GM18505 (cell line): ENCODE measurements around the gene STUM.
"Not testable (repeated sequence)": the region's sequence is repeated elsewhere in the genome, so short reads cannot be mapped to it uniquely, and the experiment has no call there.

Experiments used
- ATAC-seq: cut with Tn5 transposase; IDR thresholded peaks from one replicate; pipeline ENCODE4 v1.9.1; 2021; ENCODE audit not compliant: unreplicated experiment
- POLR2A ChIP-seq: IDR thresholded peaks from 4 replicates; pipeline ENCODE4 v1.6.1; 2011; ENCODE audit warnings: borderline replicate concordance; ENCODE audit not compliant: insufficient read depth, insufficient read length; ENCODE audit errors: extremely low read depth

The STUM gene, protein sequence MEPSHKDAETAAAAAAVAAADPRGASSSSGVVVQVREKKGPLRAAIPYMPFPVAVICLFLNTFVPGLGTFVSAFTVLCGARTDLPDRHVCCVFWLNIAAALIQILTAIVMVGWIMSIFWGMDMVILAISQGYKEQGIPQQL

DNA sequence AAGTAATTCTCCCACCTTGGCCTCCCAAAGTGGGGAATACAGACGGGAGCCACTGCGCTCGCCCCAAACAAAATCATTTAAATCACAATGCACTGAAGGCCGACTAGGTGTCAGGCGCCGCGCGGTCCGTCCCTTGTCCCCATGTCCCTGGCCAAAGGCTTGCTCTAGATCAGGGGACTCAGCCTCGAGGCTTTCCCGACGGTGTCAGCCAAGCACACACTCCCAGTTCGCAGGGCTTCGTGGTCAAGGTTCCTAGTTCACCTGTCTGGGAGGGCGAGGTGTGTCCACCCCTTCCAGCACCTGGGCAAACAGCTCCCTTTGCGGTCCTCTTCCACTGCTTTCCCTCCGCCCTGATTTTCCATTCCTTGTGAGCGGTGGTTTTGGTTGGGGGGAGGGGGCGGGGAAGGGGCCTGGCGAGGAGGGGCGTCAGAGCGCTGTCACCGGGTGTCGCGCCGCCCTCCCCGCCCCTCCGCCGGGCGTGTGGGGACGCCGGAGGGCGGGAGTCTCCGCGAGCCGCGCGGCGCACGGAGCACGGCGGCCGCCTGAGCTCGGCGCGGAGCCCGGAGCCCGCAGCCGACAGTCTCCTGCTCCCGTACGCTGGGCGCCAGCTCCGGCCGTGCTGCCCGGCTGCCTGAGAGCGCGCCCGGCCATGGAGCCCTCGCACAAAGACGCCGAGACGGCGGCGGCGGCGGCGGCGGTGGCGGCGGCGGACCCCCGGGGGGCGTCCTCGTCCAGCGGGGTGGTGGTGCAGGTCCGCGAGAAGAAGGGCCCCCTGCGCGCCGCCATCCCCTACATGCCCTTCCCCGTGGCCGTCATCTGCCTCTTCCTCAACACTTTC, at the start of gene STUM:
STUM (plus strand) TSS at position 509 of the 838 bp plus-strand sequence; CDS start at position 650, 141 bp downstream.
- no peak for TF ChIP-seq POLR2A
- ATAC-seq: no peak

DNA sequence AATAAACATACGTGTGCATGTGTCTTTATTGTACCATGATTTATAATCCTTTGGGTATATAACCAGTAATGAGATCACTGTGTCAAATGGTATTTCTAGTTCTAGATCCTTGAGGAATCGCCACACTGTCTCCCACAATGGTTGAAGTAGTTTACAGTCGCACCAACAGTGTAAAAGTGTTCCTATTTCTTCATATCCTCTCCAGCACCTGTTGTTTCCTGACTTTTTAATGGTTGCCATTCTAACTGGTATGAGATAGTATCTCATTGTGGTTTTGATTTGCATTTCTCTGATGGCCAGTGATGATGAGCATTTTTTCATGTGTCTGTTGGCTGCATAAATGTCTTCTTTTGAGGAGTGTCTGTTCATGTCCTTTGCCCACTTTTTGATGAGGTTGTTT, 48.9 kb upstream of the STUM start:
- ATAC-seq: not testable (repeated sequence)

DNA sequence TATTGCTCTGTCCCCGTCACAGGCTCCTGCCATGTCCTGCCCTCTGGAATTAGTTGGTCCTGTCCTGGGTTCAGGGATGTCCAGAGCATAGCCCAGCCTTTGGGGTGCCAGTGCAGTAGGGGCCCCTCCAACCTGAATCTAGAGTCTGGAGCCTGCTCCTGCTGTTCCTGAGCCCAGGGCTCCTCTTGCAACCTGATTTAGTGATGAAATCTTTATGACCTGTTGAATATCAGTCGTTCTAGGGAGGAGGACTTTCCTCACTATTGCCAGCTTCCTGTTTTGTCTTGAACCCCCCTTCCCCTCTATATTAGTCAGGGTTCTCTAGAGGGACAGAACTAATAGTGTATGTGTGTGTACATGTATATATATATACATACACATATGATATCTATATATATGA, 42.5 kb upstream of the STUM start:
- ATAC-seq: no peak
- no peak for TF ChIP-seq POLR2A

DNA sequence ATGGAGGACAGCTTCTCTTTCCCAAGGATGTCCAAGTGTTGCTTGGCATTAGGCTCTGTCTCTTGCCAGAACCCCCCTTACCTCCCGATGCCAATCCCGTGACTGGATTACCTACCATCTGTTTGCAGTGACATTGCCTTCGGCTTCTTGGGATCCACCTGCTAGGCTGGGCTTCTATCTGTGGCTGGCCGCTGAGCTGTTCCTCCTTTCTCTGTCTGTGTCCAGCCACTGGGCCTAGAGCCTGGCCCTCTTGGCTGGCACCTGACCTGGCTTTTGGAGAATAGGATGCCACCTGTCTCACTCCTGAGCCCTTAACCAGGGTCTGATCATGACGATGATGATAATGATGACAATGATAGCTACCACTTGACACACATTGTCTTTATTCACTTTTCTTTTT, 41.6 kb upstream of the STUM start:
- no peak for TF ChIP-seq POLR2A
- no peak for ATAC-seq

DNA sequence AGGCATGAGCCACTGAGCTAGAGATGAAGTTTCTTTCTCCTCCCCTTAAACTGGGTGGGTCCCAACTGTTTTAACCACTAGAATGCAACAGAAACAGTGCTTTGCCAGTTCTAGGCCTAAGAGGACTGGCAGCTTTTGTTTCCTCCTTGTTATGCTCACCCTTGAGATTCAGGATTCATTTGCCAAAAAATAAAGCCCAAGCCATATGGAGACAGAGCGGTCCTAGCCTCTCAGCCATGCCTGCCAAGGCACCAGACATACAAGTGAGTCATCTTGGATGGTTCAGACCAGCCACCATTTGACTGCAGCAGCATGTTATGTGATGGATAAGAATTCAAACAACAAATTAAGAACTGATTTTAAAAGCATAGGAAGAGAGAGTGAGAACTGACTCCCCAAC, 38.1 kb upstream of the STUM start:
- no peak for ATAC-seq
- no peak for TF ChIP-seq POLR2A

DNA sequence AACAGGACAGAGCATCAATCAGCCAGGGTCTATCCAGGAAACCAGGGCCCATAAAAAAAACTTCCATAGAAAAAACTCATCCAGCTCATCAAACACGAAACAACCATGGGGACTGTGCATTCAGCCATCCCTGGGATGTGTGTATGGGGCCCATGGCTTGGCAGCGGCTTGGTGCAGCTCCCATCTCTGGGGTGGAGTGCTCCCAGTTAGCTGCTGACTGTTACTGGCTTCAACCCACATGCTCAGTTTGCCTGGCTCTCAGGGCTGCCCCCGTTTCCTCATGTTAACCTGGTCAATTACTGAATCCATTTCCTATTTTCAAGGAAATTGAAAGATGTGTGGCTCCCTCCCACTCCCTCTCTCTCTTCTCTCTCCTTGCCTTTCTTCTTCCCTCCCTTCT, 37.3 kb upstream of the STUM start:
- ATAC-seq: no peak
- TF ChIP-seq POLR2A: no peak

DNA sequence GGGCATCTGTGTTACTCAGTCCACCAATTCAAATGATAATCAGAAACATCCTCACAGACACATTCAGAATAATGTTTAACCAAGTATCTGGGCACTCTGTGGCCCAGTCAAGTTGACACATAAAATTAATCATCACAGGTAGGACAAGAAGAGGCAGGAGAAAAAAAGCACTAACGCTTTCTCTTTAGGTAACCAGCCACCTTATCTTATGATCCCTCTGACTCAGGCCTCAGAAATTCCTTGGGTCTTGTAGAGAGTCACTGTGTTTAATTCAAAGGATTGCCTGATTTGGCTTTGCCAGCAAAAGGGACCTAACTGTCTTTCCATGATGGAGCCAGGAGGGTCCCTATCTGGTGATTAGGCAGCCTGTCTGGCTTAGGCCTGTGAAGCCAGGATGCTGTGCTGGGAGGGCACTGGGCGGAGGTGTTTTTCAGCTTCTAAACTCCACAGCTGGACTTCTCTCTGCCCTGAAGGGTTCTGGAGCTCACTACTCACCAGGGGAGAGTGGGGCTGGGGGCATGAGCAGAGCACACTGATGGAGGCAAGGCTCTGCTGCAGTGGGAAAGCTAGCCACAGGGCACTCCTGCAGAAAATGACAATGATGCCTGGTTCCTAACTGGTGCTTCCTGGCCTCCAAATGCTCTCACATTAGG, 36.4 kb upstream of the STUM start:
- no peak for ATAC-seq
- no peak for TF ChIP-seq POLR2A

DNA sequence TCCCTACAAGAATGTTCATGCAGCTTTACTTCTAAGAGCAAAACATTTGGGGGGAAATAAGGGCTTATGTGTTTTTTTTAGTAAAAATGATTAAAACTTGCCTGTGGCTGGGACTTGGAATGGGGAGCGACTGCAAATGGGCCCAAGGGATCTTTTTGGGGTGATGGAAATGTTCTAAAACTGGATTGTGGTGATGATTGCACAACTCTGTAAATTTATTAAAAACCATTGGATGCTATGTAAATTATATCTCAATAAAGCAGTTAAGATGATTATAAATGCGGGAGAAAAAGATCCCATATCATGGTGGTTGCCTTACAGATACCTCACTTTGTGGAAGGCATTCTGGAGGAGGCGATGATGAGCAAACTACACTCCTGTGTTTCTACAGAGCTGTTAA, 30.2 kb upstream of the STUM start:
- no peak for ATAC-seq
- TF ChIP-seq POLR2A: no peak

DNA sequence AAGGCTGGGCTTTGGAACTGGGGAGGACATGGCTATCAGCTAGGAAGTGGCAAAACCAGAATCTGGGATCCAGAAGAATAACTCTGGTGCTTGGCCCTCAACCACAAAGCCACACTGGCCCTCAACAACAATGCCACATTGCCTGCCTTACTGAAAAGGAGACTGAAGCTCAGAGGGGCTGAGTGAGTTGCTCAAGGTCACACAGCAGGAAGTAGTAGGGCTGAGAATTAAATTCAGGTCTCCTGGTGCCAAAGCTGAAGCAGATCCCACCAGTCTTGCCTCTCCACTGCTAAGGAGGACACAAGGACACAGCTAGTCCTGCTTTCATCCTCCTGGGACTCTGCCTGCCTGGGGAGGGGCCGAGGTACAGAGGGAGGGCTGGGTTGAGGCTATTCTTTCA, 29.4 kb upstream of the STUM start:
- no peak for TF ChIP-seq POLR2A
- ATAC-seq: no peak

DNA sequence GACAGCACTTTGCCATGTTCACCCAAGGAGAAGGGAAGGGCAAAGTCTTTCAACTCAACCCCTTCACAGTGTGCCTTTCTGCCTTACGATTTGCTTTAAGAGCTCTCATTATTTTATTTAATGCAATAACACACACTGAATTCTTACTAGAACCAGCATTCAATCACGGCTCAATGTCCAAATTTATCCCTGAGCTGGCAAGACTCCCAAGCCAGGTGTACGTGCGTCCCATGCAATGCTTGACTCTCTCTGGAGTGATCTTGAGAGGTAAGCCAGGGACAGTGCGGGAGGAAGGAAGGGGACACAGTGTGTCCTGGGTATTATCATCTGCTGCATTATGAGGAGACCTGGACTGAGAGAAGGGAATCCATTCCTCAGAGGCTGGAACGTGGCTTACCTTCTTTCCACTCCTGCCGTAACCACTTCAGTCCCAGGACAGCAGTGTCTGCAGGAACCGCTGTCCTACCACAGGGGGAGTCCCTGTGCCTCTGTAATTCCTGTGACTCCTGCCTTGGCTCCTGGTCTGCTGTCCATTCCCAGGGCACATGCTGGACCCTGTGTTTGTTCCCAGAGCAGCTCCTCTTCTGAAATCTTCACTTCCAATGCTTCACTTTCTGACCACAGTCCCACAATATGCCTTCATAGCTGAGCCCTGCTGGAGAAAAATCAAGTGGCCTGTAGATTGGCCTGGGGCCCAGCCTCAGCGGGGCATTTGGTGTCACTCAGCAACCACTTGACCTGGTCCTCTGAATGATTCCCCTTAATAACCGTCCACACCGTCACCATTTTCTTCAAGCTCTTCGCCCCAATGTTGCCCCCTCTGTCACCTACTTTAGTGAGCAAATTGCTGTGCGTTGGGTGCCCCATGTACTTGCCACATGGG, 28.6 kb upstream of the STUM start:
- TF ChIP-seq POLR2A: no peak

DNA sequence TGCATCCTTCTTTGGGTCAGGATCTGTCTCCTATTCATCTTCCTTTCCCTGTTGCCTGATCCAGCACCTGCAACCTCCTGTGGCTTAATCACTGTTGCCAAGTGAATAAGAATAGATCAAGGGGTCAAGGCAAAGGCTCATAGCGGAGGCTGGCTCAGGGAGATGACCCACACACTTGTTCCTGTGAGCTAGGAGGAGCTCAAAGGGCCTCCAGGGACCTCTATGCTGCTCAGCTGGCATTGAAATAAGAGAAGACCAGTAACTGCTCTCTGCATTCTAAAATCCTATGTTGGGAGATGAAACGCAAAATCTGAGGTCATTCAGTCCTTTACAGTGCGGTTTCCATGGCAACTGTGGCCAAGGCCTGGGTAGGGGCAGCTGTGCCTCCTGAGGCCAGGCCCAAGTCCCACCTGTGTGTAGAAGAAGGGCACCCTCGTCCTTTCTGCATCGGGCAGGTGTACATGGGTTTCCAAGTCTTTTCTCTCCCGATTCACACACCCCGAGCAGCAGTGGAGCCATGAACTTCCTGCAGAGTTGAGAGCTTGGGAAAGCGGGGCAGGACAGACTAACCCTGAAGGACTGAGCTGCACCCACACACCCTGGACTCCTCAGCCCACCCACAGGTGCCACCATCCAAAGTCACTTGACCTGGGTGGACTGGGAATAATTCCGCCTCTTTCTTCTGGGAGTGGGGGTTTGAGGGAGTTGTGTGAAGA, 27.8 kb upstream of the STUM start:
- ATAC-seq: no peak
- TF ChIP-seq POLR2A: no peak

More for the DNA sequence above, 28.6 kb upstream of the STUM start:
- ATAC-seq: no peak

DNA sequence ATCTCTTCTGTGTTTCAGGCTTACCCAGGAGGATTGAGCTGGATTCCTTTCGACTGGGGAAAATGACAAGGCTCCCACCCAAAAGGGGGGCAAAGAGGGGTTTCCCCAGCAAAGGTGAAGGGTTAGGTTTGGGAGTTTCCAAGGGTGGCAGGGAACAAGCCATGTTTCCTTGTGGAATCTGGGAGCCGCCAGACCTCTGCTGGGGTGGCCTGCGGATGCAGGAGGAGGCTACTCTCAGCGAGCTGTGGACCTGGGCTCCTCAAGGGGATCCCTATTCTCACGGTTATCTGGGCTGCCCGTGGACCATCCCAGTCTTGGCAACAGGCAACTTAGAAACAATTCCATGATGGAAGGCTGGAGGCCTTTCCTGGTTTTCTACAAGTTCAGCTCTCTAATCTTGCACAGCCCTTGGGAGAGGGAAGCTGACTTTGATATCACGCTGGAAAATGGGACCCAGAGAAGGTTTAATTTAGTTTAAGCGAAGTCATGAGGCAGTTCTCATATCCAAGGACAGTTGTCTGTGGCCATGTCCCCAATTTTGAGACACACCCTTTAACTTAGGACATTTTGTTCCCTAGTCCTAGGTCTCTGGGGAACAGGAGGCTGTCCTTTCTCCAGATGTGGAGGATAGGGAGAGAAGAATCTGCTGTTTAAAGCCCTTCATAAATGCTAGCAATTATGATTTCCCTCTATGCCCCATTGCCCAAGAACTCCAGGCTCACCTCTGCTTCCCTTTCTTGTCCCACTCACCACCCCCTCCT, 24.7 kb upstream of the STUM start:
- ATAC-seq: no peak
- no peak for TF ChIP-seq POLR2A
